Gastroesophageal sphincter (tissue), 3 donors: ENCODE data around the gene AZGP1.

ENCODE experiments used
- CTCF ChIP-seq, 4 experiments: fragments of 200-600 bp in 2 of 4; fragments of 450-650 bp in 2 of 4; sonication (generic) in 1 of 4; IDR thresholded peaks; one replicate each; pipeline ENCODE4 v1.5.1; 2017 to 2019; ENCODE audit warnings: antibody characterized with exemption in 4 of 4, mild to moderate bottlenecking in 2 of 4, moderate library complexity in 2 of 4
- EP300 ChIP-seq: sonication (generic); formaldehyde crosslinking; IDR thresholded peaks from one replicate; pipeline ENCODE4 v1.6.1; 2017; ENCODE audit warnings: antibody characterized with exemption, mild to moderate bottlenecking
- POLR2A ChIP-seq, 2 donors: fragments of 450-650 bp; IDR thresholded peaks; one replicate each; pipeline ENCODE4 v1.6.1; 2017; ENCODE audit warnings: antibody characterized with exemption in 2 of 2, mild to moderate bottlenecking in 2 of 2, moderate library complexity in 1 of 2
- POLR2AphosphoS5 ChIP-seq: sonication (generic); formaldehyde crosslinking; IDR thresholded peaks from one replicate; pipeline ENCODE4 v1.6.1; 2017; ENCODE audit warnings: antibody characterized with exemption

DNA sequence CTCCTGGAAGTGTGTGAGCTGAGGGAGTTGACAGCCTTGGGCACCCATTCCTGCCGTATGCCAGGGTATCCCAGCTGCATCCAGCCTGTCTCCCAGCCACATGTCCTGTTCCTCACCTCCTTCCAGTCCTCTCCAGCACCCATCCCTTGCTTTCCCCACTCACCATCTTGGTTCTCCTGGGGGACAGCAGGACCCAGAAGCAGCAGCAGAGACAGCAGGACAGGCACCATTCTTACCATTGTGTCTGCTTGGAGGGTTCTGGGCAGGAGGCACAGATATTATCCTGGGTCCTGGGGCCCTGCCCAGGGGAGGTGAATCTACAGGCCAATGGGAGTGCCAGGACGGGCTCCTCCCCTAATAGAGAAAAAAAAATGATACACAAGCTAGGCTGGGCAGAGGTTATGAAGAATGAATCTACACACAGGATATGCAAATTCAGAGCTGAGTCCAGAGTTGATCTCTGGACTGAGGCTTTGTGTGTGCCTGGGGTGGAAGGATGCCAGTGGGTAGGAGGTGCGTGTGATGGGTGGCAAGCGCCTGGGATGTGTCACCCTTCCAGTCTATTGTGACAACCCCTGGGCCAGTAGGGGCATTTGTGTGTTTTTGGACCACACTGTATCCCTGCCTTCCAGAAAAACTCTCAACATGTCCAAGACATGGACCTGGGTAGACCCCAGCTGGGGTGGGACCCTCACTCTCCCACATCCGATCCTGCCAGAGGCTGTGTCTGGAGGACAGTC lies at the start of gene AZGP1:
- no peak for TF ChIP-seq CTCF (IDR thresholded peaks at IDR 0.05)
- no peak for TF ChIP-seq POLR2AphosphoS5
- TF ChIP-seq POLR2A (IDR thresholded peaks at IDR 0.05), result no peak
- TF ChIP-seq EP300, result no peak
